NB4 (cell line): Measurements from ENCODE around the gene CYP4V2.

ENCODE experiments used
- DNase-seq: peaks from one replicate; pipeline ENCODE4 v3.0.0; 2010; ENCODE audit warnings: low read depth
- H3K4me3 ChIP-seq: one replicate; pipeline ENCODE4 v1.5.1; 2011; ENCODE audit warnings: mild to moderate bottlenecking, low read depth, low read length, moderate library complexity
- MYC ChIP-seq: IDR thresholded peaks from 2 replicates; pipeline ENCODE4 v1.6.1; 2011; ENCODE audit warnings: low read depth, low read length
- POLR2A ChIP-seq: IDR thresholded peaks from 2 replicates; pipeline ENCODE4 v1.6.1; 2011; ENCODE audit warnings: mild to moderate bottlenecking; ENCODE audit not compliant: insufficient read length; ENCODE audit errors: extremely low read depth
- TF ChIP-seq, protein P1 (sequence below): IDR thresholded peaks from one replicate; pipeline ENCODE4 v1.5.1; 2012; ENCODE audit warnings: low read depth, low read length
- TF ChIP-seq, protein P2 (sequence below): IDR thresholded peaks from 2 replicates; pipeline ENCODE4 v1.6.1; 2011; ENCODE audit warnings: low read depth, low read length

Gene CYP4V2

DNA sequence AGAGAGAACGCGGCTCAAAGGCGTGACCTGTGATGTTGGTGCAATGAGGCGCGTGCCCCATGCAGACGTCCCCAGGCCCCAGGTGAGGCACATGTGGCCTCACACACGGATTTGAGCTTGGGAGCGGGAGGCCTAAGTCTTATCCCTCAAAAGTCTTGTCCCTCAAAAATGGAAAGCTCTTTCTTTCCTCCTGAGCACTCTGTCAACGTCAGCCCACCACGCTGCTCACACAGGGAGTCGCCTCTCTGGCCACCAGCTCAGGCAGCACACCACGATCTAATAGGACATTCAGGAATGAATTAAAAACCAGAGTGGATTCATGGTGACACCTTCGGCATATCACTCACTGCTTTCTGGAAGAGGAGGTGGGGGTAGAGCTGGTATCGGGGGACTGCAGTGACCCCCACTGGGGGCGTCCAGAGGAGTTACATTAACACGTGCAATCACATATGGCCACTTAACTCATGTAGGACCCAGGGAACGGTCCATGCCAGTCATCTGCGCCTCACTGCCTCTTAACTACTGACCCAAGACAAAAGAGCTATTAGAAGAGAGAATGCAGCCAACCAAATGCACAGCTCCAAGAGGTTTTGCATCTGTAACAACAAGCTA, 21.9 kb upstream of the CYP4V2 start:
- no peak overlapping the region for H3K4me3 ChIP-seq
- no peak for TF ChIP-seq POLR2A
- DNase-seq, result no peak

DNA sequence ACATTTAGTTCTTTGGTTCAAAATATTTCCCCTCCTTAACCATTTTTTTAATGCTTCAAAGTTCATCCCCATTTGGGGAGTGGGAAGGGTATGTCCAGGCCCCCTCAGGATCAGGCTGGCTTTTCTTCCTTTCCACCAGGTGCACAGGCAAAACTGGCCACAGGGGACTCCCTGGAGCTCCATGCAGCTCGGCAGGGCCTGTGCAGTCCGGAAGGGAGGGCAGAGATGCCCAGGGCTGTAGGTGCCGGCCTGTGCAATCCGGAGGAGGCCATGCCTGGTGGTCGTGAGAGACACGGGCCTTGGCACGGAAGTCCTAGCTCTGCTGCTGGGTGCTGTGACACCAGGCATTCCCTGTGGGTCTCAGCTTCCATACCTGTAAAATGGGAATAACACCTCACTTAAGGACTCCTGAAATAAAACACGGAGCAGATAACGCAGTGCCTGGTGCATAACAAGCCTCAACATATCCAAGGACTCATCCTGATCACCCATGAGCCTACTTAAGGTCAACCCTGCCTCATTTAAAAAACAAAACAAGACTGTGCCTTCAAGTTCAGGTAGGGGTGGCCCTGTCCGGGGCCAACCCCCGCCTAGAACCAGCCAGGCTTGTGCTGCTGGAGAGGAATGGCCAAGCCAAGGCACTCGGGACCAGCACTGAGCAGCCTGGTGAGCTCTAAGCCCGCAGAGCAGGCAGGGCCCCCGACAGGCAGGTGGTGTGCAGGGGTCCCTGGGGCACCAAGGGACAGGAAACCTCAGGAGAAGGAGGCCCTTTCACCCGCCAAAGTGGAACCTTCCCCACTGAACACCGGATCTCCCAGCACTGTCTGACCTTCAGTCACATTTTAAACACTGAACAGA, 21.2 kb upstream of the CYP4V2 start:
- no peak for DNase-seq
- H3K4me3 ChIP-seq, result no peak overlapping the region
- TF ChIP-seq MYC (no peak), POLR2A (no peak)
- TF ChIP-seq, protein P1, sequence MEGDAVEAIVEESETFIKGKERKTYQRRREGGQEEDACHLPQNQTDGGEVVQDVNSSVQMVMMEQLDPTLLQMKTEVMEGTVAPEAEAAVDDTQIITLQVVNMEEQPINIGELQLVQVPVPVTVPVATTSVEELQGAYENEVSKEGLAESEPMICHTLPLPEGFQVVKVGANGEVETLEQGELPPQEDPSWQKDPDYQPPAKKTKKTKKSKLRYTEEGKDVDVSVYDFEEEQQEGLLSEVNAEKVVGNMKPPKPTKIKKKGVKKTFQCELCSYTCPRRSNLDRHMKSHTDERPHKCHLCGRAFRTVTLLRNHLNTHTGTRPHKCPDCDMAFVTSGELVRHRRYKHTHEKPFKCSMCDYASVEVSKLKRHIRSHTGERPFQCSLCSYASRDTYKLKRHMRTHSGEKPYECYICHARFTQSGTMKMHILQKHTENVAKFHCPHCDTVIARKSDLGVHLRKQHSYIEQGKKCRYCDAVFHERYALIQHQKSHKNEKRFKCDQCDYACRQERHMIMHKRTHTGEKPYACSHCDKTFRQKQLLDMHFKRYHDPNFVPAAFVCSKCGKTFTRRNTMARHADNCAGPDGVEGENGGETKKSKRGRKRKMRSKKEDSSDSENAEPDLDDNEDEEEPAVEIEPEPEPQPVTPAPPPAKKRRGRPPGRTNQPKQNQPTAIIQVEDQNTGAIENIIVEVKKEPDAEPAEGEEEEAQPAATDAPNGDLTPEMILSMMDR, result no peak
- TF ChIP-seq, protein P2, sequence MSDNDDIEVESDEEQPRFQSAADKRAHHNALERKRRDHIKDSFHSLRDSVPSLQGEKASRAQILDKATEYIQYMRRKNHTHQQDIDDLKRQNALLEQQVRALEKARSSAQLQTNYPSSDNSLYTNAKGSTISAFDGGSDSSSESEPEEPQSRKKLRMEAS, result no peak

DNA sequence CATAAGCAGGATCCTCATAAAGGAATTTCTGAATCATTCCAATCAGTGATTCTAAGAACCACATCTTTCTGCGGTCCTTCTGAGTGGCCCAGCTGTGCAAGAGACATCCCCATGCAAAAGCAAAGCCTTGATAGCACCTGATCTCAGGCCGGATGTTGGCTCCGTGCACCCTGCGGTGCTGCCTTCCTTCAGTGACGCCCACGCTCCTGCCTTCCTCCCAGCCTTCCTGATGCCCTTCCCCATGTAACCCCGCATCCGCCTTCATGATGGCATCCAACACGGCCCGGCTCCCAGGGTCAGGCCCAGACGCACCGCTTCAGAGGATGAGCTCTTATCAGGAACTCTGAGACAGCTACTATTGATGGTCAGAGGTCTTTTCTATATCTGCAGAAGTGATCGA, 20.4 kb upstream of the CYP4V2 start:
- DNase-seq, result no peak
- TF ChIP-seq, protein P2, result no peak
- TF ChIP-seq MYC (no peak), POLR2A (no peak)
- TF ChIP-seq, protein P1, result no peak

DNA sequence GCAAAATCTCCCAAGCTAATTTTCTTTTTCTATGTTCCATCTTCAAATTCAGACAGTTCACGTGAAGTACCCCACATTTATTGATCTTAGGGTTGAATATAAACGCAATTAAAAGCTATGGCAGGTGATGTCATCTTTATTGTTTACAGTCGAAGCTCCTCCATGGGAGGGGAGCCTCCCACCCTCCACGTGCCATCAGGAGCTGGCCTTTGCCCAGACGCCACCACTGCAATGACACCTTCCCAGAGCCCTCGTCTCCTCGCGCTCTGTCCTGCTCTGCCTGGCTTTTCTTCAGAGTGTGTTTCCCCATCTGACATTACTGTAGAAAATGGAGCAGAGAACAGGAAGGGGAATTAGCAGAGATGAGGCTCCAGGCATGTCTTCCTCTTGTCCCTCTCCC, 18.8 kb upstream of the CYP4V2 start:
- TF ChIP-seq POLR2A (no peak), MYC (no peak)
- TF ChIP-seq, protein P1, result no peak
- TF ChIP-seq, protein P2, result no peak
- no peak overlapping the region for H3K4me3 ChIP-seq
- no peak for DNase-seq

More for the DNA sequence above, 20.4 kb upstream of the CYP4V2 start:
- H3K4me3 ChIP-seq, result no peak overlapping the region

DNA sequence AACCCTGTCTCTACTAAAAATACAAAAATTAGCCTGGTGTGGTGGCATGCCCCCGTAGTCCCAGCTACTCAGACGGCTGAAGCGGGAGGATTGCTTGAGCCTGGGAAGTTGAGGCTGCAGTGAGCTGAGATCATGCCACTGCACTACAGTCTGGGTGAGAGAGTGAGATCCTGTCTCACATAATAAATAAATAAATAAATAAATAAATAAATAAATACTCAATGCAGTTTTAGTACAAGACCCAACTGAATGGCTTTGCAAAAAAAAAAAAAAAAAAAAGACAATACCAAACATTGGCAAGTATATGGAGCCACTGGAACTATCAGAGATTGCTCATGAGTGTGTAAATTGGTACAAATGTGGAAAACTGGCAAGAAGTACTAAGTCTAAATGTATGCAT, 3.3 kb upstream of the CYP4V2 start:
- no peak for DNase-seq
- TF ChIP-seq, protein P1, result no peak
- TF ChIP-seq, protein P2, result no peak
- TF ChIP-seq MYC (no peak), POLR2A (no peak)
- H3K4me3 ChIP-seq, result no peak overlapping the region

DNA sequence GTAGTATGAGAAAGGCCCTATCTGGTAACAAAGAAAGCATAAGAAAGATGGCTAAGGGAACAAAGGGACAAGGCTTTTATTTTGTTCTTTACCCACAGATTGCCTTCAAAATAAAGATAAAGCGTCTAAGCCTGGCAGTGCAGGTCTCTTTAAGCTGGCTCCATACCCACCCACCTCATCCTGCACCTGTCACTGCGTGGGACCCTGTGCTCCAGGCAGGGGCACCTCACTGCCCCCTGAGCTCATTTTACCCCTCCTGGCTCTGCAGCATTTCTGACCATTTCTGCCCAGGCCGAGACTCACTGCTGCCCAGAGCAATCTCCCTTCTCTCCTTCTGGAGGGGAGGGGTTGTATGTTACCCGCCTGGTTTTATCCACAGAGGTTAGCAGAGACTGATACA, 1.7 kb upstream of the CYP4V2 start:
- peak overlapping the region; percentile 56 for H3K4me3 ChIP-seq
- DNase-seq, result no peak
- TF ChIP-seq, protein P1, result no peak
- TF ChIP-seq POLR2A, result no peak
- TF ChIP-seq, protein P2, result no peak
- no peak for TF ChIP-seq MYC
